GM21619 (cell line): ENCODE results near the gene FTSJ1.

Source experiments
- ATAC-seq: cut with Tn5 transposase; IDR thresholded peaks from one replicate; pipeline ENCODE4 v1.9.1; 2021; ENCODE audit not compliant: unreplicated experiment

FTSJ1 gene

GRCh38 chrX:48470110-48470832, 5.7 kb upstream of the FTSJ1 start, which contains the start of gene SLC38A5:
Gene SLC38A5 (minus strand): TSS chrX:48470260. CDS start chrX:48467924, 2,336 bp downstream.
- no peak for ATAC-seq

GRCh38 chrX:48470833-48471118, 5.2 kb upstream of the FTSJ1 start:
- no peak for ATAC-seq

- ATAC-seq, result no peak
Measured at GRCh38 chrX:48471504-48471903, 4.5 kb upstream of the FTSJ1 start.

GRCh38 chrX:48472225-48472624, 3.8 kb upstream of the FTSJ1 start:
- no peak for ATAC-seq

GRCh38 chrX:48472851-48473703, 2.9 kb upstream of the FTSJ1 start:
- ATAC-seq, result no peak

GRCh38 chrX:48473704-48473990, 2.4 kb upstream of the FTSJ1 start:
- no peak for ATAC-seq

- ATAC-seq, result no peak
Measured at GRCh38 chrX:48474127-48474526, 1.9 kb upstream of the FTSJ1 start.

- no peak for ATAC-seq
Measured at GRCh38 chrX:48474581-48474980, 1.4 kb upstream of the FTSJ1 start.

- ATAC-seq, result no peak
Measured at GRCh38 chrX:48475296-48475695, 703 bp upstream of the FTSJ1 start.

- ATAC-seq, result no peak
Measured at GRCh38 chrX:48476919-48477318, 920 bp downstream of the FTSJ1 start.

- ATAC-seq, result no peak
Measured at GRCh38 chrX:48477960-48478755, 2.2 kb downstream of the FTSJ1 start.

- no peak for ATAC-seq
Measured at GRCh38 chrX:48478806-48479205, 2.8 kb downstream of the FTSJ1 start.

- no peak for ATAC-seq
Measured at GRCh38 chrX:48480142-48480541, 4.1 kb downstream of the FTSJ1 start.

- ATAC-seq, result no peak
Measured at GRCh38 chrX:48480583-48480982, 4.6 kb downstream of the FTSJ1 start.

- ATAC-seq, result no peak
Measured at GRCh38 chrX:48482526-48482925, 6.5 kb downstream of the FTSJ1 start.

- ATAC-seq, result no peak
Measured at GRCh38 chrX:48487362-48487798, 11.4 kb downstream of the FTSJ1 start.

GRCh38 chrX:48488034-48488433, 12.0 kb downstream of the FTSJ1 start:
- ATAC-seq, result no peak

GRCh38 chrX:48489296-48489695, 13.3 kb downstream of the FTSJ1 start:
- ATAC-seq, result no peak

- no peak for ATAC-seq
Measured at GRCh38 chrX:48489892-48490291, 13.9 kb downstream of the FTSJ1 start.

GRCh38 chrX:48490661-48491060, 14.7 kb downstream of the FTSJ1 start:
- no peak for ATAC-seq

- ATAC-seq, result no peak
Measured at GRCh38 chrX:48491809-48492208, 15.8 kb downstream of the FTSJ1 start.
